B cell (primary cell): ENCODE measurements around the gene CSDE1.

Source experiments
- EZH2 ChIP-seq: IDR thresholded peaks from 2 replicates; pipeline ENCODE4 v1.6.1; 2012; ENCODE audit warnings: borderline replicate concordance, low read depth, mild to moderate bottlenecking, moderate library complexity, low read length; ENCODE audit not compliant: insufficient read depth, poor library complexity, severe bottlenecking
- TF ChIP-seq, protein P1 (sequence below): fragments of 200-600 bp; IDR thresholded peaks from one replicate; pipeline ENCODE4 v1.8.0; 2022; ENCODE audit warnings: antibody characterized with exemption, mild to moderate bottlenecking

DNA sequence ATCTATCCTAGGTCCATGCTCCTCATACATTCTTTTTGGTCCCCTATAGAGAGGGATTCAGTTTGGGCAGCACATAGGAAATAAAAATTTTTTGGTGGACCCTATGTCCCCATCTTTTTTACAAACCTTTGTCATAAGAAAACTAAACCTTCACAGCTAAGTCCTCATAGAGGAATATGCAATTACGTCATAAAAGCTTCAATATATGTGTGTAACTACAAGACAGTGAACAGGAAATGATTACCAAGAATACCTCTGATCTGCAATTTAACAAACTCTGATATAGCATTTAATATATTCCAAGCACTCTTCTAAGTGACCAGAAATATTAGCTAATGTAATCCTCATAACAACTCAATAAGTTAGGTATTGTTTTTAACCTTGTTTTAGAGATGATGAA lies 81.7 kb downstream of the CSDE1 start:
- TF ChIP-seq, protein P1, sequence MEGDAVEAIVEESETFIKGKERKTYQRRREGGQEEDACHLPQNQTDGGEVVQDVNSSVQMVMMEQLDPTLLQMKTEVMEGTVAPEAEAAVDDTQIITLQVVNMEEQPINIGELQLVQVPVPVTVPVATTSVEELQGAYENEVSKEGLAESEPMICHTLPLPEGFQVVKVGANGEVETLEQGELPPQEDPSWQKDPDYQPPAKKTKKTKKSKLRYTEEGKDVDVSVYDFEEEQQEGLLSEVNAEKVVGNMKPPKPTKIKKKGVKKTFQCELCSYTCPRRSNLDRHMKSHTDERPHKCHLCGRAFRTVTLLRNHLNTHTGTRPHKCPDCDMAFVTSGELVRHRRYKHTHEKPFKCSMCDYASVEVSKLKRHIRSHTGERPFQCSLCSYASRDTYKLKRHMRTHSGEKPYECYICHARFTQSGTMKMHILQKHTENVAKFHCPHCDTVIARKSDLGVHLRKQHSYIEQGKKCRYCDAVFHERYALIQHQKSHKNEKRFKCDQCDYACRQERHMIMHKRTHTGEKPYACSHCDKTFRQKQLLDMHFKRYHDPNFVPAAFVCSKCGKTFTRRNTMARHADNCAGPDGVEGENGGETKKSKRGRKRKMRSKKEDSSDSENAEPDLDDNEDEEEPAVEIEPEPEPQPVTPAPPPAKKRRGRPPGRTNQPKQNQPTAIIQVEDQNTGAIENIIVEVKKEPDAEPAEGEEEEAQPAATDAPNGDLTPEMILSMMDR = no peak
- TF ChIP-seq EZH2 = no peak
